Activated B cell treated with CpG ODN at 0.5 μM for 24 hours (primary cell): ENCODE measurements around the gene SH3RF3. TPM values are rescaled to one million over a fixed set of nuclear protein-coding genes. Genes with fewer than 3 reads are reported as not detected.
A peak's percentile ranks its signal among the peaks of the same experiment; 100 is the strongest.

Experiments used
- ATAC-seq: fragments of 200-7000 bp; cut with Tn5 transposase; one replicate; pipeline ENCODE4 v1.10.0; 2021; ENCODE audit warnings: low read depth, mild to moderate bottlenecking, moderate library complexity
- CTCF ChIA-PET: fragments of 350-600 bp; sonication (Branson Sonifier 250); formaldehyde crosslinking; loops from one replicate; lab custom pipeline; 2021; ENCODE audit warnings: antibody characterized with exemption; lab: Charles Lee
- POLR2A ChIA-PET: fragments of 350-600 bp; sonication (Branson Sonifier 250); formaldehyde crosslinking; loops from one replicate; lab custom pipeline; 2021; ENCODE audit warnings: antibody characterized with exemption; lab: Charles Lee
- DNase-seq: peaks from one replicate; pipeline ENCODE4 v3.0.0; 2022
- H3K27ac Mint-ChIP-seq: one replicate; pipeline ENCODE4 v1.8.0; 2020; ENCODE audit warnings: mixed read lengths
- H3K27me3 Mint-ChIP-seq: one replicate; pipeline ENCODE4 v1.8.0; 2021; ENCODE audit warnings: mixed read lengths
- H3K36me3 Mint-ChIP-seq: one replicate; pipeline ENCODE4 v1.8.0; 2021; ENCODE audit warnings: low read depth, mixed read lengths
- H3K4me1 Mint-ChIP-seq: one replicate; pipeline ENCODE4 v1.8.0; 2021; ENCODE audit warnings: mixed read lengths
- H3K4me3 Mint-ChIP-seq: one replicate; pipeline ENCODE4 v1.8.0; 2020; ENCODE audit warnings: mild to moderate bottlenecking, mixed read lengths
- H3K9me3 Mint-ChIP-seq: one replicate; pipeline ENCODE4 v1.8.0; 2020; ENCODE audit warnings: mixed read lengths
- intact Hi-C: fragments of 100-400 bp; cut with micrococcal nuclease; formaldehyde crosslinking; loops from one replicate; pipeline ENCODE4 v1.15.1; 2024
- total RNA-seq: library from RNA; stranded (reverse); gene quantifications from 2 replicates; pipeline ENCODE4 v1.2.3, GENCODE V29; 2022
- TF ChIP-seq, protein P1 (sequence below): fragments of 200-600 bp; IDR thresholded peaks from one replicate; pipeline ENCODE4 v1.8.0; 2022; ENCODE audit warnings: antibody characterized with exemption, mild to moderate bottlenecking

The SH3RF3 gene
- total RNA-seq, 1 donor from 2014 or later: 0.09 TPM

DNA sequence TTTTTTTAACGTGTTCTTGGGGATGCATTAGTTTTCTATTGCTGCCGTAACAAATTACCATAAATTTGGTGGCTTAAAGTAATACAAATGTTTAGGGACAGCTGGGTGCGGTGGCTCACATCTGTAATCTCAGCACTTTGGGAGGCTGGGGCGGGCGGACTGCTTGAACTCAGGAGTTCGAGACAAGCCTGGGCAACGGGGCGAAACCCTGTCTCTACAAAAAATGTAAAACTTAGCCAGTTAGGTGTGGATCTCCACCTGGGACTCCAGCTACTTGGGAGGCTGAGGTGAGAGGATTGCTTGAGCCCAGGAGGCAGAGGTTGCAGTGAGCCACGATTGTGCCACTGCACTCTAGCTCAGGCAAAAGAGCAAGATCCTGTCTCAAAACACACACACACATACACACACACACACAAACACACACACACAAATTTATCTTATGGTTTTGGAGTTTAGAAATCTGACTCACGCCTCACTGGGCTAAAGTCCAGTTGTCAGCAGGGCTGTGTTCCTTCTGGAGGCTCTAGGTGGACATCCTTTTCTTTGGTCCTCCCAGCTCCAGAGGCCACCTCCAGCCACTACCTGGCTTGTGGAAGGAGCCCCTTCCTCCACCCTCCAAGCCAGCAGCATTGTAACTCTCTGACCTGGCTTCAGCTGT, 408.7 kb downstream of the SH3RF3 start:
- ChIA-PET CTCF (no interaction called here), POLR2A (no interaction called here)
- H3K4me1 Mint-ChIP-seq: no peaks in the 10 kb centered on the region
- peaks cover 15% of the 10 kb centered on the region for H3K27me3 Mint-ChIP-seq
- no peak for DNase-seq
- no peaks in the 10 kb centered on the region for H3K36me3 Mint-ChIP-seq
- TF ChIP-seq, protein P1, sequence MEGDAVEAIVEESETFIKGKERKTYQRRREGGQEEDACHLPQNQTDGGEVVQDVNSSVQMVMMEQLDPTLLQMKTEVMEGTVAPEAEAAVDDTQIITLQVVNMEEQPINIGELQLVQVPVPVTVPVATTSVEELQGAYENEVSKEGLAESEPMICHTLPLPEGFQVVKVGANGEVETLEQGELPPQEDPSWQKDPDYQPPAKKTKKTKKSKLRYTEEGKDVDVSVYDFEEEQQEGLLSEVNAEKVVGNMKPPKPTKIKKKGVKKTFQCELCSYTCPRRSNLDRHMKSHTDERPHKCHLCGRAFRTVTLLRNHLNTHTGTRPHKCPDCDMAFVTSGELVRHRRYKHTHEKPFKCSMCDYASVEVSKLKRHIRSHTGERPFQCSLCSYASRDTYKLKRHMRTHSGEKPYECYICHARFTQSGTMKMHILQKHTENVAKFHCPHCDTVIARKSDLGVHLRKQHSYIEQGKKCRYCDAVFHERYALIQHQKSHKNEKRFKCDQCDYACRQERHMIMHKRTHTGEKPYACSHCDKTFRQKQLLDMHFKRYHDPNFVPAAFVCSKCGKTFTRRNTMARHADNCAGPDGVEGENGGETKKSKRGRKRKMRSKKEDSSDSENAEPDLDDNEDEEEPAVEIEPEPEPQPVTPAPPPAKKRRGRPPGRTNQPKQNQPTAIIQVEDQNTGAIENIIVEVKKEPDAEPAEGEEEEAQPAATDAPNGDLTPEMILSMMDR: no peak
- ATAC-seq: no peak
- no peak overlapping the region for H3K4me3 Mint-ChIP-seq
- H3K27ac Mint-ChIP-seq: no peak overlapping the region
- peaks cover 5% of the 10 kb centered on the region for H3K9me3 Mint-ChIP-seq
- intact Hi-C loops: no loop called here

- no peaks in the 10 kb centered on the region for H3K36me3 Mint-ChIP-seq
- peaks cover 15% of the 10 kb centered on the region for H3K27me3 Mint-ChIP-seq
- TF ChIP-seq, protein P1: no peak
- intact Hi-C loops: no loop called here
- H3K27ac Mint-ChIP-seq: no peak overlapping the region
- H3K9me3 Mint-ChIP-seq: peaks cover 5% of the 10 kb centered on the region
- H3K4me1 Mint-ChIP-seq: no peaks in the 10 kb centered on the region
- no peak for DNase-seq
- CTCF ChIA-PET: no interaction called here
- ATAC-seq: no peak
- H3K4me3 Mint-ChIP-seq: no peak overlapping the region
- POLR2A ChIA-PET: no interaction called here
Measured at GRCh38 chr2:109538546-109538945, 409.5 kb downstream of the SH3RF3 start.

GRCh38 chr2:109542384-109542783, 413.4 kb downstream of the SH3RF3 start:
- ChIA-PET POLR2A (no interaction called here), CTCF (no interaction called here)
- H3K36me3 Mint-ChIP-seq: no peaks in the 10 kb centered on the region
- H3K4me3 Mint-ChIP-seq: no peak overlapping the region
- intact Hi-C loops: no loop called here
- H3K9me3 Mint-ChIP-seq: no peaks in the 10 kb centered on the region
- DNase-seq: no peak
- H3K27me3 Mint-ChIP-seq: peaks cover 12% of the 10 kb centered on the region
- TF ChIP-seq, protein P1: no peak
- H3K27ac Mint-ChIP-seq: no peak overlapping the region
- no peak for ATAC-seq
- H3K4me1 Mint-ChIP-seq: no peaks in the 10 kb centered on the region

DNA sequence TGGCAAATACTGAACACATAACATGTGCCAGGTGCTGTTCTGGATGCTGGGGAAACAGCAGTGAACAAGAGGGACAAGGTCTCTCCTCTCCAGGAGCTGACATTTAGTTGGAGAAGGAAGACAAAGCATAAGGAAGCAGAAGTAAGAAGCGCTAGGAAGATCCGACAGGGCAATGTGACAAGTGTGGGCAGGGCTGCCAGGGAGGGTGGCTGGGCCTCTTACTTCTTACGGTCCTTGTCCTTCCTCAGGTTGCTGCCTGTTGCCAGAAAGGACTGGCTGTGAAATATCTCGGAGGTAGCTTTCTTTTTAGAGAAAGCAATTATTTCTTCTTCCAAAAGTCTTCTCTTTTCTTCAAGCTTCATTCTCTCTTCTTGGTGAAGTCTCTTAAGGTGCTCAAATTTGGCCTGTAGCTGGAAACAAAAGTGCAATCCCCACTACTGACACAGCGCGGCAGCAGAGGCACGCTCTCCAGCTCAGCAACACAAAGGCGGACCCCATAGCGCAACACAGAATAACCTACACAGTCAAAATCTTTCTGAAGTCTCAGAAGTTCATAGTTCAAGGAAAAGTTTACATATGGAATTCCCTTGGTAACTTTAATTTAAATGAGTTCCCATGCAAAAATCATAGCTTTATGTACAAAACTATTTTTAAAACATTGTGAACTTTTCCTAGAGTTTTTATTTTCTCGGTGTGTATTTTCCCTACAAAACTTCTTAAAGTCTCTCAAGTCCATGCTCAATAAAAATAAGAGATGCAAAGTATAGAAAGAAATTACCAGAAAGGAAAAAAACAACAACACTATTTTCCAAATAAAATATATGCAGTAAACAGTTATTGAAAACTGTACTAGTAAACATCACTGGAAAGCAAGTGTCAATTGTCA, 417.1 kb downstream of the SH3RF3 start:
- H3K4me3 Mint-ChIP-seq: no peak overlapping the region
- TF ChIP-seq, protein P1: peak; percentile 26
- H3K4me1 Mint-ChIP-seq: no peaks in the 10 kb centered on the region
- peaks cover 12% of the 10 kb centered on the region for H3K27me3 Mint-ChIP-seq
- H3K9me3 Mint-ChIP-seq: no peaks in the 10 kb centered on the region
- ATAC-seq: peak; percentile 67
- no peak overlapping the region for H3K27ac Mint-ChIP-seq
- peak; percentile 26 for DNase-seq
- POLR2A ChIA-PET: no interaction called here
- no peaks in the 10 kb centered on the region for H3K36me3 Mint-ChIP-seq
- CTCF ChIA-PET: interaction anchor here (0.8 to 1.5 kb wide), 5 partner anchors 12 to 167 kb away, joined by 3 to 7 read pairs (median 3); no protein-coding TSS in a partner anchor
- intact Hi-C loops: no loop called here

DNA sequence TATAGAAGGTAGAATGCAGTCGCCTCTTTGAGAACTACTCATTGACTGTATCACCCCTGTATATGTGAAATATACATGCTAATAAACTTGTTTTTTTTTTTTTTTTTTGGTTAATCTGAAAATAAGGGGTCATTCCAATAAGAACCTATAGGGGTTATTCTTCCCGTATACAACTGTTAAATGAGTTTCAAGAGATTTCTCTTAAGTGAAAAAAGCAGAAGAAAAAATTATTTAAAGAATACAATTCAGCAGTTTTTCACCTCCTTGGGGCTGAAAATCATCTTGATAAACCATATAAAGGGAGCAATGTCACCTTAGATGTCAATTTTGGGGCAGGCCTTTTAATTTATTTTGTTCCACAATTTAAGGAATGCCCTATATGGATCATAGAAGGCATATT, 418.3 kb downstream of the SH3RF3 start:
- Mint-ChIP-seq H3K36me3 (no peaks in the 10 kb centered on the region), H3K27me3 (peaks cover 4% of the 10 kb centered on the region), H3K9me3 (no peaks in the 10 kb centered on the region), H3K27ac (no peak overlapping the region), H3K4me1 (no peaks in the 10 kb centered on the region), H3K4me3 (no peak overlapping the region)
- intact Hi-C loops: no loop called here
- ChIA-PET CTCF (no interaction called here), POLR2A (no interaction called here)
- ATAC-seq: no peak
- TF ChIP-seq, protein P1: no peak
- DNase-seq: no peak
